ENCODE results near the gene TTLL3. TPM values are rescaled to one million over a fixed set of nuclear protein-coding genes. Genes with fewer than 3 reads are reported as not detected.

Gene TTLL3
- total and polyA plus RNA-seq, 2 of the 13 experiments (the other 11 are each of a cell fraction or from before 2014, with no cell fraction given), result 9.5 to 51.2 TPM

DNA sequence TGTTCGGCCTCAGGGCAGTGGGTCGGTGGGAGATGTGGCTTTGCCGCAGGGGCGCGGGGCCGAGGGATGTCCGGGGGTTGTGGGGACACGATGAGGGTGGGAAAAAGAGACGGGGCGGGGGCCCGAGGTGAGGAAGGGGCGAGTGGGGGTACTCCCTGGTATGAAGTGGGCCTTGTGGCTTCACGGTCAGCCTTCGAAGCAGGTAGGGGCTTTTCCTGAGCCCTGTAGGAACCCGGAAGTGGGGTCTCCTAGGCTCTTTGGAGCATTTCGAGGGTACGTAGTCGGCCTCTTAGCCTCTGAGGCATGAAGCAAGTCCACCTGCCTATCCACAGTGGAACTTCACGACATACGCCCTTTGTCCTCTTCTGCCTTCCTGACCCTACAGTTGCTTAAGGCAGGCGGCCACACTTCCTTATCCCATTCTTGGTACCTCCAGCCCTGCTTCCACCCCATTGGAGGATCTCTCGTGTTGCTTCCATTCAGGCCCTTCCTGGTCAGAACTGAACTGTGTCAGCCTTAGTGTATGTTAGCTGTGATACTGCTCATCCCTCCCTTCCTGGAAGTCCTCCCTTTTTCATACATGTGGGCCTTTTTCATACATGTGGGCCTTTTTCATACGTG lies 16.8 kb upstream of the TTLL3 start (continued):
- TF ChIP-seq ZNF3 (CRISPR knock-in tag; IDR thresholded peaks at IDR 0.05) (peak; percentile 36; the same call in 1 of the 2 replicates), ZNF546 (CRISPR knock-in tag; conservative IDR thresholded peaks at IDR 0.05) (no peak), MZF1 (CRISPR knock-in tag; IDR thresholded peaks at IDR 0.05; ENCODE audit: borderline replicate concordance) (no peak), ZSCAN30 (CRISPR knock-in tag; IDR thresholded peaks at IDR 0.05) (no peak), MTA1 (CRISPR knock-in tag; IDR thresholded peaks at IDR 0.05; ENCODE audit: borderline replicate concordance) (no peak), AFF4 (CRISPR knock-in tag; IDR thresholded peaks at IDR 0.05) (no peak), E2F1 (CRISPR knock-in tag; IDR thresholded peaks at IDR 0.05) (no peak), AKNA (CRISPR knock-in tag; IDR thresholded peaks at IDR 0.05; ENCODE audit: borderline replicate concordance) (no peak), ZNF792 (CRISPR knock-in tag; IDR thresholded peaks at IDR 0.05) (no peak), FOXK1 (CRISPR knock-in tag; IDR thresholded peaks at IDR 0.05; ENCODE audit: borderline replicate concordance, low read depth) (no peak), ZEB1 (IDR thresholded peaks at IDR 0.05; ENCODE audit: insufficient replicate concordance, low read depth) (no peak), POGZ (CRISPR knock-in tag; IDR thresholded peaks at IDR 0.05) (no peak), KLF12 (CRISPR knock-in tag; IDR thresholded peaks at IDR 0.05; ENCODE audit: borderline replicate concordance) (no peak), ZNF589 (CRISPR knock-in tag; conservative IDR thresholded peaks at IDR 0.05) (0 out of 2 replicates have a peak, but pooled peaks have one; percentile 41), ZNF674 (CRISPR knock-in tag; IDR thresholded peaks at IDR 0.05; ENCODE audit: low read depth) (no peak), SOX5 (CRISPR knock-in tag; IDR thresholded peaks at IDR 0.05; ENCODE audit: borderline replicate concordance) (no peak)
- TF ChIP-seq, protein P1, sequence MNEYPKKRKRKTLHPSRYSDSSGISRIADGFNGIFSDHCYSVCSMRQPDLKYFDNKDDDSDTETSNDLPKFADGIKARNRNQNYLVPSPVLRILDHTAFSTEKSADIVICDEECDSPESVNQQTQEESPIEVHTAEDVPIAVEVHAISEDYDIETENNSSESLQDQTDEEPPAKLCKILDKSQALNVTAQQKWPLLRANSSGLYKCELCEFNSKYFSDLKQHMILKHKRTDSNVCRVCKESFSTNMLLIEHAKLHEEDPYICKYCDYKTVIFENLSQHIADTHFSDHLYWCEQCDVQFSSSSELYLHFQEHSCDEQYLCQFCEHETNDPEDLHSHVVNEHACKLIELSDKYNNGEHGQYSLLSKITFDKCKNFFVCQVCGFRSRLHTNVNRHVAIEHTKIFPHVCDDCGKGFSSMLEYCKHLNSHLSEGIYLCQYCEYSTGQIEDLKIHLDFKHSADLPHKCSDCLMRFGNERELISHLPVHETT (CRISPR knock-in tag; conservative IDR thresholded peaks at IDR 0.05), result no peak
- TF ChIP-seq, protein P2, sequence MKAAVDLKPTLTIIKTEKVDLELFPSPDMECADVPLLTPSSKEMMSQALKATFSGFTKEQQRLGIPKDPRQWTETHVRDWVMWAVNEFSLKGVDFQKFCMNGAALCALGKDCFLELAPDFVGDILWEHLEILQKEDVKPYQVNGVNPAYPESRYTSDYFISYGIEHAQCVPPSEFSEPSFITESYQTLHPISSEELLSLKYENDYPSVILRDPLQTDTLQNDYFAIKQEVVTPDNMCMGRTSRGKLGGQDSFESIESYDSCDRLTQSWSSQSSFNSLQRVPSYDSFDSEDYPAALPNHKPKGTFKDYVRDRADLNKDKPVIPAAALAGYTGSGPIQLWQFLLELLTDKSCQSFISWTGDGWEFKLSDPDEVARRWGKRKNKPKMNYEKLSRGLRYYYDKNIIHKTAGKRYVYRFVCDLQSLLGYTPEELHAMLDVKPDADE (CRISPR knock-in tag; IDR thresholded peaks at IDR 0.05), result no peak

Measured in HepG2 (cell line).